Measurements from ENCODE around the gene TMEM130. TPM values are rescaled to one million over a fixed set of nuclear protein-coding genes. Genes with fewer than 3 reads are reported as not detected.

TMEM130 gene
- total RNA-seq, 1 experiment from 2014 or later, result 1.7 TPM

DNA sequence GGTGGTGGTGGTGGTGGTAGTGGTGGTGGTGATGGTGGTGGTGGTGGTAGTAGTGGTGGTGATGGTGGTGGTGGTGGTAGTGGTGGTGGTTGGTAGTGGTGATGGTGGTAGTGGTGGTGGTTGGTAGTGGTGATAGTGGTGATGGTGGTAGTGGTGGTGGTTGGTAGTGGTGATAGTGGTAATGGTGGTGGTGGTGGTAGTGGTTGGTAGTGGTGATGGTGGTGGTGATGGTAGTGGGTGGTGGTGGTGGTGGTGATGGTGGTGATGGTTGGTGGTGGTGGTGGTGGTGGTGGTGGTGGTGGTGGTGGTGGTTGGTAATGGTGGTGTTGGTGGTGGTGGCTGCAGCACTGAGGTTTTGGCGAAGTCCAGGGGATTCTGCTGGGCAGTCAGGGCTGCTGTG is 58.5 kb downstream of the TMEM130 start:
- H2AFZ ChIP-seq (ENCODE audit: low read length), result no peak overlapping the region
- peaks cover 3 to 16% (median 4%) of the 10 kb centered on the region in 3 experiments; a peak in 6 of 7 replicates for H3K36me3 Mint-ChIP-seq (ENCODE audit: insufficient read depth in 1 of 3, low read depth in 3 of 3)
- H3K56ac ChIP-seq (ENCODE audit: insufficient read length, low read depth, low read length), result no peak overlapping the region
- no peak overlapping the region for H2AK5ac ChIP-seq (ENCODE audit: insufficient read length, low read length)
- H4K20me1 ChIP-seq (ENCODE audit: control insufficient read depth, insufficient read depth, insufficient read length), result no peaks in the 10 kb centered on the region
- H3K4ac ChIP-seq (ENCODE audit: low read depth, low read length), result no peak overlapping the region
- H3T11ph ChIP-seq (ENCODE audit: low read length), result no peak overlapping the region
- H3K9me3 Mint-ChIP-seq, result peaks cover 14 to 16% of the 10 kb centered on the region in 2 experiments
- peak overlapping the region; percentile 95 for H4K8ac ChIP-seq (replicated peaks; ENCODE audit: insufficient read length, low read depth, low read length)
- peaks cover 3% of the 10 kb centered on the region; the same call in 1 of the 2 replicates for H3K27me3 Mint-ChIP-seq (ENCODE audit: low read depth)
- no peak overlapping the region for H3K27ac ChIP-seq (ENCODE audit: insufficient read length, low read depth, low read length)
- TF ChIP-seq, protein P1, sequence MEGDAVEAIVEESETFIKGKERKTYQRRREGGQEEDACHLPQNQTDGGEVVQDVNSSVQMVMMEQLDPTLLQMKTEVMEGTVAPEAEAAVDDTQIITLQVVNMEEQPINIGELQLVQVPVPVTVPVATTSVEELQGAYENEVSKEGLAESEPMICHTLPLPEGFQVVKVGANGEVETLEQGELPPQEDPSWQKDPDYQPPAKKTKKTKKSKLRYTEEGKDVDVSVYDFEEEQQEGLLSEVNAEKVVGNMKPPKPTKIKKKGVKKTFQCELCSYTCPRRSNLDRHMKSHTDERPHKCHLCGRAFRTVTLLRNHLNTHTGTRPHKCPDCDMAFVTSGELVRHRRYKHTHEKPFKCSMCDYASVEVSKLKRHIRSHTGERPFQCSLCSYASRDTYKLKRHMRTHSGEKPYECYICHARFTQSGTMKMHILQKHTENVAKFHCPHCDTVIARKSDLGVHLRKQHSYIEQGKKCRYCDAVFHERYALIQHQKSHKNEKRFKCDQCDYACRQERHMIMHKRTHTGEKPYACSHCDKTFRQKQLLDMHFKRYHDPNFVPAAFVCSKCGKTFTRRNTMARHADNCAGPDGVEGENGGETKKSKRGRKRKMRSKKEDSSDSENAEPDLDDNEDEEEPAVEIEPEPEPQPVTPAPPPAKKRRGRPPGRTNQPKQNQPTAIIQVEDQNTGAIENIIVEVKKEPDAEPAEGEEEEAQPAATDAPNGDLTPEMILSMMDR (conservative IDR thresholded peaks at IDR 0.05), result no peak
- H2BK12ac ChIP-seq (ENCODE audit: insufficient read length, low read depth, low read length), result no peak overlapping the region
- H2BK120ac ChIP-seq (ENCODE audit: low read depth, low read length, poor library complexity, severe bottlenecking), result no peak overlapping the region
- no peak for DNase-seq
- no peaks in the 10 kb centered on the region for H3K79me1 ChIP-seq (ENCODE audit: insufficient read depth, low read depth, low read length, poor library complexity, severe bottlenecking)
- no CpG with 5 or more reads among the region's 1 CpG for WGBS (ENCODE audit: extremely low coverage, insufficient read length, low lambda C conversion rate)
- peak overlapping the region; percentile 61 for H3K18ac ChIP-seq (ENCODE audit: insufficient read length, low read depth, low read length)
- no peak overlapping the region for H3K27ac Mint-ChIP-seq
- H2BK15ac ChIP-seq (ENCODE audit: low read depth, low read length), result no peak overlapping the region
- peaks cover 5% of the 10 kb centered on the region for H3K9me3 ChIP-seq (ENCODE audit: control insufficient read depth, low read depth, low read length)
- no peaks in the 10 kb centered on the region for H3K27me3 ChIP-seq (ENCODE audit: insufficient read depth, low read length)
- H3K23me2 ChIP-seq (ENCODE audit: insufficient read length, low read depth, low read length, poor library complexity, severe bottlenecking), result no peaks in the 10 kb centered on the region
- H3K23ac ChIP-seq (ENCODE audit: insufficient read length, low read depth, low read length), result no peak overlapping the region
- H2BK20ac ChIP-seq (ENCODE audit: low read depth, low read length, poor library complexity, severe bottlenecking), result no peak overlapping the region
- no peak overlapping the region for H3K14ac ChIP-seq (ENCODE audit: insufficient read depth, low read length)
- no peak overlapping the region for H3K4me3 Mint-ChIP-seq
- no peak overlapping the region for H2BK5ac ChIP-seq (ENCODE audit: insufficient read length, low read length)
- H3K4me1 ChIP-seq (ENCODE audit: insufficient read depth, low read length), result no peaks in the 10 kb centered on the region
- peaks cover 10 to 15% of the 10 kb centered on the region in 2 experiments for H3K4me1 Mint-ChIP-seq
- no peak overlapping the region for H3K9ac ChIP-seq (ENCODE audit: extremely low read depth, insufficient read length, low read length)
- H3K79me2 ChIP-seq (ENCODE audit: insufficient read depth, low read length), result no peaks in the 10 kb centered on the region
- no peak overlapping the region for H4K5ac ChIP-seq (ENCODE audit: insufficient read length, low read depth, low read length)
- H4K91ac ChIP-seq (ENCODE audit: insufficient read length, low read depth, low read length), result no peak overlapping the region
- no peak overlapping the region for H3K4me2 ChIP-seq (ENCODE audit: insufficient read depth, insufficient read length, low read length)
